ENCODE data around the gene SORCS3.

GRCh38 chr10:104741127-104741526 lies 100.0 kb downstream of the SORCS3 start:
- TF ChIP-seq REST (IDR thresholded peaks at IDR 0.05; ENCODE audit: low read depth) (no peak), POLR2AphosphoS5 (IDR thresholded peaks at IDR 0.05; ENCODE audit: low read depth, low read length) (no peak), EZH2 (IDR thresholded peaks at IDR 0.05) (no peak), MAX (IDR thresholded peaks at IDR 0.05) (no peak), CTCF (IDR thresholded peaks at IDR 0.05 in 2 of 3, conservative IDR thresholded peaks at IDR 0.05 in 1 of 3; ENCODE audit: borderline replicate concordance in 1 of 3, insufficient read depth in 1 of 3, low read depth in 2 of 3, low read length in 2 of 3) (no peak), ZNF274 (IDR thresholded peaks at IDR 0.05; ENCODE audit: low read depth, low read length) (no peak), POLR2A (IDR thresholded peaks at IDR 0.05; ENCODE audit: borderline replicate concordance, extremely low read depth, insufficient read depth, insufficient read length) (no peak), ZBTB33 (IDR thresholded peaks at IDR 0.05; ENCODE audit: extremely low read depth, insufficient replicate concordance, low read length) (no peak), TCF7L2 (IDR thresholded peaks at IDR 0.05; ENCODE audit: borderline replicate concordance, extremely low read depth, insufficient read depth, insufficient read length) (no peak)
